Activated T-cell treated with anti-CD3 and anti-CD28 coated beads, Interleukin-2, amount 50 U/mL, for 24 hours (primary cell): ENCODE data around the gene MUC13.

Experiments
- DNase-seq: peaks from one replicate; pipeline ENCODE4 v3.0.0-alpha.2; 2020
- H3K27ac Mint-ChIP-seq: 2 replicates; pipeline ENCODE4 v1.8.0; 2020; ENCODE audit warnings: mild to moderate bottlenecking, mixed read lengths
- H3K27me3 Mint-ChIP-seq: 2 replicates; pipeline ENCODE4 v1.8.0; 2020; ENCODE audit warnings: mixed read lengths
- H3K36me3 Mint-ChIP-seq: 2 replicates; pipeline ENCODE4 v1.8.0; 2020; ENCODE audit warnings: low read depth, mixed read lengths
- H3K4me1 Mint-ChIP-seq: 2 replicates; pipeline ENCODE4 v1.8.0; 2020; ENCODE audit warnings: low read depth, mixed read lengths
- H3K4me3 Mint-ChIP-seq: 2 replicates; pipeline ENCODE4 v1.8.0; 2020; ENCODE audit warnings: mild to moderate bottlenecking, moderate library complexity, mixed read lengths
- H3K9me3 Mint-ChIP-seq: 2 replicates; pipeline ENCODE4 v1.8.0; 2020; ENCODE audit warnings: mixed read lengths

Gene MUC13

GRCh38 chr3:124896824-124897526 lies 37.6 kb downstream of the MUC13 start:
- Mint-ChIP-seq H3K27me3 (peaks cover 8% of the 10 kb centered on the region), H3K36me3 (no peaks in the 10 kb centered on the region), H3K9me3 (no peaks in the 10 kb centered on the region), H3K4me3 (no peak overlapping the region), H3K27ac (no peak overlapping the region), H3K4me1 (peaks cover 9% of the 10 kb centered on the region)
- no peak for DNase-seq

- peaks cover 6% of the 10 kb centered on the region for H3K4me1 Mint-ChIP-seq
- H3K27ac Mint-ChIP-seq = no peak overlapping the region
- no peak overlapping the region for H3K4me3 Mint-ChIP-seq
- no peak for DNase-seq
- no peaks in the 10 kb centered on the region for H3K9me3 Mint-ChIP-seq
- H3K36me3 Mint-ChIP-seq = no peaks in the 10 kb centered on the region
- H3K27me3 Mint-ChIP-seq = peaks cover 4% of the 10 kb centered on the region
These were observed 38.8 kb downstream of the MUC13 start for GRCh38 chr3:124895756-124896155.

GRCh38 chr3:124893526-124893925 lies 41.0 kb downstream of the MUC13 start:
- Mint-ChIP-seq H3K4me3 (no peak overlapping the region), H3K36me3 (no peaks in the 10 kb centered on the region), H3K4me1 (no peaks in the 10 kb centered on the region), H3K9me3 (no peaks in the 10 kb centered on the region), H3K27ac (no peak overlapping the region), H3K27me3 (peaks cover 17% of the 10 kb centered on the region)
- DNase-seq = no peak

- no peak overlapping the region for H3K4me3 Mint-ChIP-seq
- H3K9me3 Mint-ChIP-seq = no peaks in the 10 kb centered on the region
- no peak for DNase-seq
- H3K36me3 Mint-ChIP-seq = no peaks in the 10 kb centered on the region
- no peak overlapping the region for H3K27ac Mint-ChIP-seq
- peaks cover 8% of the 10 kb centered on the region for H3K4me1 Mint-ChIP-seq
- H3K27me3 Mint-ChIP-seq = peaks cover 32% of the 10 kb centered on the region
These were observed 43.9 kb downstream of the MUC13 start for GRCh38 chr3:124890573-124891190.

GRCh38 chr3:124888482-124889441 lies 45.8 kb downstream of the MUC13 start:
- Mint-ChIP-seq H3K36me3 (no peaks in the 10 kb centered on the region), H3K27me3 (peaks cover 50% of the 10 kb centered on the region), H3K4me1 (peaks cover 8% of the 10 kb centered on the region), H3K9me3 (no peaks in the 10 kb centered on the region), H3K27ac (no peak overlapping the region), H3K4me3 (no peak overlapping the region)
- no peak for DNase-seq

GRCh38 chr3:124887932-124888298 lies 46.6 kb downstream of the MUC13 start:
- H3K27ac Mint-ChIP-seq = no peak overlapping the region
- peaks cover 53% of the 10 kb centered on the region for H3K27me3 Mint-ChIP-seq
- H3K4me3 Mint-ChIP-seq = peak overlapping the region; percentile 71
- no peaks in the 10 kb centered on the region for H3K36me3 Mint-ChIP-seq
- no peaks in the 10 kb centered on the region for H3K9me3 Mint-ChIP-seq
- DNase-seq = no peak
- peaks cover 8% of the 10 kb centered on the region for H3K4me1 Mint-ChIP-seq

GRCh38 chr3:124887177-124887931 lies 47.2 kb downstream of the MUC13 start, which contains the start of gene ITGB5:
Gene ITGB5 (minus strand): TSS chr3:124887365. CDS start chr3:124887000, 365 bp downstream.
- Mint-ChIP-seq H3K27me3 (peaks cover 57% of the 10 kb centered on the region), H3K9me3 (no peaks in the 10 kb centered on the region), H3K4me1 (peaks cover 8% of the 10 kb centered on the region), H3K36me3 (no peaks in the 10 kb centered on the region), H3K27ac (no peak within 1 kb of the TSS), H3K4me3 (peak within 1 kb of the TSS; percentile 71)
- DNase-seq = peak; percentile 59

- DNase-seq = peak; percentile 61
- Mint-ChIP-seq H3K4me3 (peak overlapping the region; percentile 41), H3K9me3 (no peaks in the 10 kb centered on the region), H3K4me1 (peaks cover 8% of the 10 kb centered on the region), H3K27me3 (peaks cover 63% of the 10 kb centered on the region), H3K36me3 (no peaks in the 10 kb centered on the region), H3K27ac (no peak overlapping the region)
These were observed 48.1 kb downstream of the MUC13 start for GRCh38 chr3:124886168-124887056.

GRCh38 chr3:124885466-124886167 lies 48.9 kb downstream of the MUC13 start:
- H3K27ac Mint-ChIP-seq = no peak overlapping the region
- H3K4me1 Mint-ChIP-seq = peaks cover 8% of the 10 kb centered on the region
- H3K4me3 Mint-ChIP-seq = peak overlapping the region; percentile 41
- DNase-seq = no peak
- H3K36me3 Mint-ChIP-seq = no peaks in the 10 kb centered on the region
- H3K9me3 Mint-ChIP-seq = no peaks in the 10 kb centered on the region
- peaks cover 68% of the 10 kb centered on the region for H3K27me3 Mint-ChIP-seq

GRCh38 chr3:124884474-124885101 lies 50.0 kb downstream of the MUC13 start:
- peaks cover 68% of the 10 kb centered on the region for H3K27me3 Mint-ChIP-seq
- DNase-seq = no peak
- no peak overlapping the region for H3K27ac Mint-ChIP-seq
- H3K9me3 Mint-ChIP-seq = no peaks in the 10 kb centered on the region
- no peaks in the 10 kb centered on the region for H3K36me3 Mint-ChIP-seq
- H3K4me1 Mint-ChIP-seq = peaks cover 8% of the 10 kb centered on the region
- no peak overlapping the region for H3K4me3 Mint-ChIP-seq

- no peak for DNase-seq
- H3K27me3 Mint-ChIP-seq = peaks cover 62% of the 10 kb centered on the region
These were observed 50.6 kb downstream of the MUC13 start for GRCh38 chr3:124883766-124884473.

More at GRCh38 chr3:124883766-124884473, 50.6 kb downstream of the MUC13 start:
- no peaks in the 10 kb centered on the region for H3K36me3 Mint-ChIP-seq
- H3K4me3 Mint-ChIP-seq = no peak overlapping the region
- no peak overlapping the region for H3K27ac Mint-ChIP-seq
- peaks cover 14% of the 10 kb centered on the region for H3K4me1 Mint-ChIP-seq
- no peaks in the 10 kb centered on the region for H3K9me3 Mint-ChIP-seq
